GM18499 (cell line): ENCODE data around the gene HDAC7.

Source experiments
- ATAC-seq: cut with Tn5 transposase; IDR thresholded peaks from one replicate; pipeline ENCODE4 v1.9.1; 2021; ENCODE audit warnings: moderate number of reproducible peaks; ENCODE audit not compliant: insufficient read depth, unreplicated experiment

Gene HDAC7

GRCh38 chr12:47799357-47799955 is 20.2 kb downstream of the HDAC7 start:
- ATAC-seq: no peak

DNA sequence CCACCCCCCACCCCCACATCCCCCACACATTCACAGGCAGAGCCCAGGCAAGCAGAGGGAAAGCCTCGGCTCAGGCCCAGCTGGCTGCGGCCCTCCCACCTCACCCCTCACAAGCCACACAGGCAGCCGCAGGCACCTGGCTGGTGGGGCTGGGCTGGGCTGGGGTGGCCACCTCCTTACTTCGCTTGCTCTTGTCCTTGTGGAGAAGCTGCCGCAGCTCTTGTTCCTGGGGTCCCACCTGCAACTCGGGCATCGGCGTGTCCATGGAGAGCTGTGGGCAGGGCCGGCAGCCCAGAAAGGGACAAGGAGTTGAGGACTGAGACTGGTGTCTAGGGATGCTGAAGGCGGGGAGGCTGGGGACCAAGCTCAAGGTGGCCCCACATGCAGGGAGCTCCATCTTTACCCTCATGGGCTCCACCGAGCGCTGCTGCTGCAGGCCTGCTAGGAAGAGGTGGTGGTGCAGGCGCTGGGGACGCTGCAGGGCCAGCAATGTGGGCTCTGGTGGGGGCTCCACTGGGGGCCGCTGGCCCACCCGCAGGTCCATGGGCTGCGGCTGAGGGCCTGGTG is 21.2 kb downstream of the HDAC7 start:
- ATAC-seq: no peak

GRCh38 chr12:47797441-47797840 is 22.3 kb downstream of the HDAC7 start:
- ATAC-seq: no peak

GRCh38 chr12:47795814-47796411 is 23.8 kb downstream of the HDAC7 start:
- ATAC-seq: no peak

DNA sequence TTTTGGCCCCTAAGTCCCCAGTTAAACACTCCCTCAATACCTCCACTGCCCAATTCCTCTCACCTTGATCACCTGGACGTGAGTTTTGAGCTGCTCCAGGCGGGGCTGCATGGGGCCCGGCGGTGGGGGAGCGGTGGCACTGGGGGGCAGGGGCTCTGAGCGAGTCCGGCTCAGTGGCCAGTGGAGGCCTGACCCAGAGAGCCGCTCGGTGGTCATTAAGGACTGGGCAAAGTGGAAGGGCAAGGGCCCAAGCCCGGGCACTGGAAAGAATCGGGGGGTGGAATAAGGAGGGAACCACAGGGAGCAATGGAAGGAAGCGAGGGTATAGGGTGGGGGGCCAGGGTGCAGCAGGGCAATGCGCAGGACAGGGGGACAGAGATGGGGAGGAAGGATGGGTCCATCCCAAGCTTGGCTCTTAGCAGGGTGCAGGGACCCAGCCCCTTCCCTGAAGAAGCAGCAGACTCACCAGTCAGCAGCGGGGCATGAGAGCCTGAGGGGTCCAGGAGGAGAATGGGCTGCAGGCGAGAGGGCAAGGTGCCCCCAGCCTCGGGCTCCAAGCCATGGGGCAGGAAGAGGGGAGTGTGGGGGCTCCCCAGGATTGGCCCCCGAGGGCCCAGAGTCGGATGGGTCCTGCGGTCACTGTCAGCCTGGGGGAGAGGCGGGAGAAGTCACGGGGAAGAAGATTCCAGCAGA is 24.4 kb downstream of the HDAC7 start:
- no peak for ATAC-seq

DNA sequence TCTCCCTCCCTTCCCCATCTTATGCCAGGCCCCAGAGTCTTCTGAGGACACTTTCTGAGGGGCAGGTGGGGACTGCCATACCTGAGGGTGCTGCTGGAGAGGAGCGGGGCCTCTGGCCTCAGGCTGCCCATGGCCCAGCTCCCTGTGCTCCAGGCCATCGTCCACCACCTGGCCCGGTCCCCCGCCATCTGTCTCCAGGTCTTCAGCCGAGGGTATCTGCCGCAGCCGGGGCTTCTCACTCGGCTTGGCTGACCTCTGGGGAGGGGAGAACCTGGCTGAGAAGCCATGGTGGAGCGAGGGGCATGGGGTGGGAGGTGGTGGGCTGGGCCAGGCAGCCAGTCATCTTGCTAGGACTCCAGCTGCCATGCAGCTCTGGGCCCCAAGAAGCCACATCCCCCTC is 25.0 kb downstream of the HDAC7 start:
- ATAC-seq: no peak

GRCh38 chr12:47793015-47793681 is 26.6 kb downstream of the HDAC7 start:
- ATAC-seq: no peak

- ATAC-seq: no peak
Observed at GRCh38 chr12:47791874-47792273, 27.8 kb downstream of the HDAC7 start.

GRCh38 chr12:47791351-47791746 is 28.4 kb downstream of the HDAC7 start:
- no peak for ATAC-seq

- ATAC-seq: no peak
Observed at GRCh38 chr12:47790676-47791350, 28.9 kb downstream of the HDAC7 start.

- no peak for ATAC-seq
Observed at GRCh38 chr12:47789712-47790489, 29.8 kb downstream of the HDAC7 start.

- no peak for ATAC-seq
Observed at GRCh38 chr12:47789141-47789540, 30.6 kb downstream of the HDAC7 start.

DNA sequence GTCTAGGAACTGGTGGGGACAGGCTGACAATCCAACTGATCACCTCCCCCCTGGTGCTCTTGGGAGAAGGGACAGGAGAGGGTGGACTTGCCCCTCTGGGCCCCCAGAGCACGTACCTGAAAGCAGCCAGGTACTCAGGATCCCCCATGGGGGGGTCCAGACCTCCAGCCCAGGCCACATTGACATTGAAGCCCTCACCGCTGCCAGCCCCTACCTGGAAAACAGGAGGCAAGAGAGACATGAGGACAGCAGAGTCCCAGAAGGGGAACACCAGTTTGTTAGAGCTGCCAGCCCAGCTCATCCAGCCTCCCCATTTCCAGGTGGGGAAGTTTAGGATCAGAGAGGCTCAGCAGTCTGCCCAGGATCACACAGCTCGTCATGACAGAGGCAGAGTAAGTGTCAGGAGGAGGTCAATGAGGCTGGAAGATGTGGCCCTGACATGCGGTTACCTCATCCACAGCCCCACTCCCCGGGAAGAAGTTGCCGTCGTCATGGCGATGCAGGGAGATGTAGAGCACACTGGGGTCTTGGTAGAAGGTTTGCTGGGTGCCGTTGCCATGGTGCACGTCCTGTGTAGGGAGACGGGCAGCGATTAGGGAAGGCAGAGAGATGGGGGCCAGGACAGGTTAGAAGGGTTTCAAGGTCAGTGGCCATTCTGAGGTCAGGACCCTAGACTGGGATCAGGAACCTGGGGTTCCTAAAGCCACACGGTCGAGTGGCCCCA is 31.9 kb downstream of the HDAC7 start:
- no peak for ATAC-seq

DNA sequence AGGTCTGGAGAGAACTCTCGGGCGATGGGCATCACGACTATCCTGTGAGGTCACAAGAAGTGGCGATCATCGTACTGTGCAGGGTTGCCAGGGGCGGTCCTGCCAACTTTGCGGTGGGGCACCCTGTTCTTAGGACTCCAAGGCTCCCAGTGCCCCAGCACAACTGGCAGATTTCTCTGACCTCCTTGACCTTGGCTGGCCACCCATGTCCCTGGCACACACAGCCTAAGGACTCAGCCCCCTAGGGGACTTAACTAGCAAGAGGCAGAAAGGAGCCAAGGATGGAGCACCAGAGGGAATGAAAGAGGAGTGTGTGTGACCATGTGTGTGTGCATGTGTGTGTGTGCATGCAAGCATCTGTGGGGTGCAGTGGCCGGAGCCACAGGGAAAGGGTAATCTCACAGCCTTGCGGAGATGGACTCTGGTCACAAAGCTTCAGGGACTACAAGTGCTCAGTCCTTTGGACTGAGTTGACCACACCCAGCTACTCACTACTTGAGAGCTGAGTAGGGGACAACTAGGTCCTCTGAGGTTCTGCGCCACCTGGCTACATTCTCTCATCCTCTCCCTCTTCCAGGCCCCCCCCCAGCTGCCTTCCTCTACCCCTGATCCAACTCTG is 32.9 kb downstream of the HDAC7 start:
- ATAC-seq: no peak

DNA sequence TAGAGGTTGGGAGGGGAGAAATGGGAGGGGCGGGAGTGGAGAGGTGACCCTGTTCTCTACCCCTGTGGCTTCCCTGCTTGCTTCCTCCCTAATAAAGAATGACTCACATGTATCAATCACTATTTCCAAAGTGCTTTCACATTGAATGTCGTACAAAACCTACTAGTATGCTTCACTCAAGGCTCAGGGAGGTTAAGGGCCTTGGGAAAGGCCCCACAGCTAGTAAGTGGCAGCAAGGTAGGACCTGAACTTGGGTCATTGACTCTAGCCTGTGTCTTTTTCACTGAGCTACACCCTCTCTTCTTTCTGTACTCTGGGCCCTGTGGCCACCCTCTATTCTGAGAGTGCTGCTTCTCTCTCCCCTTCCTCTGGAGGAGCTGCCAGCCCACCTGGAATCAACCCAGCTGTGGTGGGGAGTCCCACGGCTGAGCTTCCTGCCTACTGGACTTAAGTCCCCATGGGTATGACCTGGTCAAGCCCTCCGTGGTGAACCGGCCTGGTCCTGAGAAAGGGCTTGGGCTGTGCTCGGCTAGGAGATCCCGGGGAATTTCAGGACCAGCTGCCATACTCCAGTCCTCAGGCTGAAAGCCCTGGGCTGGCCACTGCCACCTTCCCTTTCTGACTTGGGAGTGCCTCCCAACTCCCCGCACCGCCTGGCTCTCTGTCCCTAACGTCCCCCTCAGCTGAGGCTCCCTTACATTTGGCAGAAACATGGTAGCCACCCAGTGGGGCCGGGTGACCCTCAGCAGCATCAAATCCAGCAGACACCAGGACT is 33.6 kb downstream of the HDAC7 start:
- ATAC-seq: no peak

DNA sequence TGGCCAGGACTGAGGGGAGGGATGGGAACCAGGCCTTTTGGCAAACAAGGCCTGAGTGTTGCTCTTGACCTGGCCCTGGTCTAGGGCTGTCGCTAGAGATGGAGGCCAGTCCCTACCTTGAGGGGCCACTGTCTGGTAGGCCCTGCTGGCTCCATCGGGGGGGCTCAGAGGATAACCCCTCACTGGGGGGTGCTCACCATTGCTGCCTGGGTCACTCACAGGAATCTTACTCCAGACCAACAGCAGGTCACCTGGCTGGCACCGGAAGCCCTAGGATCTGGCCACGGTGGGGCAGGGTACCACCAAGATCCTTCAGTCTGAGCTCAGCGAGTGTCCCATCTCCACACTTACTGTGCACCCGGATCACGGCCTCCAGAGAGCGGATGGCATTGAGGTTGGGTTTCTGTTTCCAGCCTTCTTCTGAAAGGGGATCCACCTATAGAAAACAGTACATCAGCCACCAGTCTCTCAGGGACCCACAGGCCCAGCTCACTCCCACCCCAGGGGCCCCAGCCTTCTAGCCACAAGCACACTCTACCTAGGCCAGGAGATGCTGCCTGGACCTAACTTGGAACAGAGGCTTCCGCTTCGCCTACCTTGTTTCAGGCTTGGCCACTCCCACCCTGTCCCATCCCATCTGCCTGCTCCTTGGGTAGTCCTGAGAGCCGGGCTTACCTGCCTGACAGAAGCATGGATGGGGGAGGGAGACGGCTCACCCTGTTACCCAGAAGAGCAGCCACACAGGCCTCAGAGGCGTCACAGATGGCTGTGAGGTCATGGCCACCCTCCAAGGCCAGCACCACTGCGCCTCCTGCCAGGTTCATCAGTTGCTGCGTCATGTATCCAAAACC is 34.4 kb downstream of the HDAC7 start:
- ATAC-seq: no peak
